Tibial nerve (tissue), 3 donors: Measurements from ENCODE around the gene CAMSAP1.

ENCODE experiments used
- POLR2A ChIP-seq, 2 donors: fragments of 450-650 bp; IDR thresholded peaks; one replicate each; pipeline ENCODE4 v1.6.1; 2017; ENCODE audit warnings: antibody characterized with exemption in 2 of 2, mild to moderate bottlenecking in 2 of 2, moderate library complexity in 2 of 2
- TF ChIP-seq, protein P1 (sequence below), 5 experiments: fragments of 200-600 bp in 3 of 5; fragments of 450-650 bp in 2 of 5; sonication (generic) in 3 of 5; IDR thresholded peaks; one replicate each; pipeline ENCODE4 v1.5.1; 2016 to 2019; ENCODE audit warnings: antibody characterized with exemption in 5 of 5, mild to moderate bottlenecking in 3 of 5, moderate library complexity in 2 of 5

DNA sequence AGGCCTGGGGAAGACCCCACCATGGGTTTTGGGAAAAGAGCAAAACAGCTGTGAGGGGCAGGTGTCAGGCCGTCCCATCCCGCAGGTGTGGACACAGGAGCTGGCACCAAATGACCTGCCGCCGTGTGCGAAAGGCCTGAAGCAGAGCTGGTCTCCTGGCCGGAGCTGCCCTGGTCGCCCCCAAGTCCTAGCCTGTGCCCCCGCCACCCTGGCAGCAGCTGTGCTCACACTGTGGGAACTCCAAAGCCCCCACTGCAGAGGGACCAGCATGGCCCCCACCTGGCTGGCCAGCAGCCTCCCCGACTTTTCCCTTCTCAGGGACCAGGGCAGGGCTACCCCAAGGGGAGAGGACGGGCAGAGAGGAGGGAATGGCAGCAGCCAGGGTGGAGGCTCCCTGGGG is 117.0 kb downstream of the CAMSAP1 start:
- TF ChIP-seq, protein P1, sequence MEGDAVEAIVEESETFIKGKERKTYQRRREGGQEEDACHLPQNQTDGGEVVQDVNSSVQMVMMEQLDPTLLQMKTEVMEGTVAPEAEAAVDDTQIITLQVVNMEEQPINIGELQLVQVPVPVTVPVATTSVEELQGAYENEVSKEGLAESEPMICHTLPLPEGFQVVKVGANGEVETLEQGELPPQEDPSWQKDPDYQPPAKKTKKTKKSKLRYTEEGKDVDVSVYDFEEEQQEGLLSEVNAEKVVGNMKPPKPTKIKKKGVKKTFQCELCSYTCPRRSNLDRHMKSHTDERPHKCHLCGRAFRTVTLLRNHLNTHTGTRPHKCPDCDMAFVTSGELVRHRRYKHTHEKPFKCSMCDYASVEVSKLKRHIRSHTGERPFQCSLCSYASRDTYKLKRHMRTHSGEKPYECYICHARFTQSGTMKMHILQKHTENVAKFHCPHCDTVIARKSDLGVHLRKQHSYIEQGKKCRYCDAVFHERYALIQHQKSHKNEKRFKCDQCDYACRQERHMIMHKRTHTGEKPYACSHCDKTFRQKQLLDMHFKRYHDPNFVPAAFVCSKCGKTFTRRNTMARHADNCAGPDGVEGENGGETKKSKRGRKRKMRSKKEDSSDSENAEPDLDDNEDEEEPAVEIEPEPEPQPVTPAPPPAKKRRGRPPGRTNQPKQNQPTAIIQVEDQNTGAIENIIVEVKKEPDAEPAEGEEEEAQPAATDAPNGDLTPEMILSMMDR (IDR thresholded peaks at IDR 0.05): no peak
- no peak for TF ChIP-seq POLR2A (IDR thresholded peaks at IDR 0.05)
